VCaP (cell line): ENCODE data around the gene CLSTN2.

Experiments used
- H3K27ac ChIP-seq: fragments of 450-650 bp; 2 replicates; pipeline ENCODE4 v1.5.1; 2017
- TF ChIP-seq, protein P1 (sequence below): fragments of 450-650 bp; conservative IDR thresholded peaks from 2 replicates; pipeline ENCODE4 v1.5.1; 2017; ENCODE audit warnings: mild to moderate bottlenecking, moderate library complexity

CLSTN2 gene

DNA sequence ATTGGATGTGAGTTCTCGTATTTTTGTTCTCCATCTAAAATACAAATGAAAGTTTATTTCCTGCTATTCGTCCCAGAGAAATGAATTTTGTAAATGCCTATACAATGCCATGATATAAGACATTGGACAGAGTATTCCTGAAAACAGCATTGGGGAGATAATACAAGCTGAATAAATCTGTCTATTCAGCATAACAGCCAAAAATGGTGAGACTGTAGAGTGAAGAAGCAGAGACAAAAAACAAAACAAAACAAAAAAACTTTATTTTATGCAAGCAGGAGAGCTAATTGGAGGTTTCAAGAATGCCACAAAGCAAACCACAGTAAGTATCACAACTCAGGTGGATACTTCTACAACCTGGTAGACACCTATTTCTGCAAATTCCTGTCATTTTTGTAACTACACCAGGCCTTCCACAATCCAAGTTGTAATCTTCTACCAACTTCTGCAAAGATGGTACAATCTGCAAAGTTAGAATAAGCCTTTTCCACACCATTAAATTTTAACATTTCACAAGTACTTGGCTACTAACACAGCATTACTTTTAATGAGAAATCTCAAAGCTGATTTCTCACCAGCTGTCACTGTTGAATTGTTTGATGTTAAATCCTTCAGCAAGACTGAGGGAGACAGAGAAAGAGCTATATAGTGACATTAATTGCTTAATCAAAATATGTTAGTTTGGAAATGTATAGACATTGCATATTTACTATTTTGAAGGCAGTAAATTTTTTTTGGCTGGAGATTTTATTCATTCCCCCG lies 163.1 kb downstream of the CLSTN2 start:
- H3K27ac ChIP-seq: no peak overlapping the region
- TF ChIP-seq, protein P1, sequence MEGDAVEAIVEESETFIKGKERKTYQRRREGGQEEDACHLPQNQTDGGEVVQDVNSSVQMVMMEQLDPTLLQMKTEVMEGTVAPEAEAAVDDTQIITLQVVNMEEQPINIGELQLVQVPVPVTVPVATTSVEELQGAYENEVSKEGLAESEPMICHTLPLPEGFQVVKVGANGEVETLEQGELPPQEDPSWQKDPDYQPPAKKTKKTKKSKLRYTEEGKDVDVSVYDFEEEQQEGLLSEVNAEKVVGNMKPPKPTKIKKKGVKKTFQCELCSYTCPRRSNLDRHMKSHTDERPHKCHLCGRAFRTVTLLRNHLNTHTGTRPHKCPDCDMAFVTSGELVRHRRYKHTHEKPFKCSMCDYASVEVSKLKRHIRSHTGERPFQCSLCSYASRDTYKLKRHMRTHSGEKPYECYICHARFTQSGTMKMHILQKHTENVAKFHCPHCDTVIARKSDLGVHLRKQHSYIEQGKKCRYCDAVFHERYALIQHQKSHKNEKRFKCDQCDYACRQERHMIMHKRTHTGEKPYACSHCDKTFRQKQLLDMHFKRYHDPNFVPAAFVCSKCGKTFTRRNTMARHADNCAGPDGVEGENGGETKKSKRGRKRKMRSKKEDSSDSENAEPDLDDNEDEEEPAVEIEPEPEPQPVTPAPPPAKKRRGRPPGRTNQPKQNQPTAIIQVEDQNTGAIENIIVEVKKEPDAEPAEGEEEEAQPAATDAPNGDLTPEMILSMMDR: no peak

DNA sequence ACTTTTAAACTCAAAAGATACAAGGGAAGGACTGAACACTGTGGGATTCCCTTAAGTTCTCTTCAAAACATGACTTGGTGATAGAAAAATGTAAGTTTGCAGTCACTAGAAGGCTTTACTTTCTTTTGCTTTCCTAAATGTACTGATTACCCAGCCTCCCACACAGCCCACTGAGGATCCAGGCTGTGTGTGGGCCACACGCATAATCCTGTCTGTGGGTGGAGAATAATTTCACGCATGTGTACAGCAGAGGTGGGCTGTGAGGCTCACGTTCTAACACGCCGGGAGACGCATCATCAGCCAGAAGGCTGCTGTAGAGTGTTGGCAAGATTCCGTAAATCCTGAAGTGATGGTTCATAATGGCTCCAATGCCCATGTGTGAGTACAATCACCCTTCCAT lies 165.5 kb downstream of the CLSTN2 start:
- TF ChIP-seq, protein P1: no peak
- H3K27ac ChIP-seq: no peak overlapping the region

DNA sequence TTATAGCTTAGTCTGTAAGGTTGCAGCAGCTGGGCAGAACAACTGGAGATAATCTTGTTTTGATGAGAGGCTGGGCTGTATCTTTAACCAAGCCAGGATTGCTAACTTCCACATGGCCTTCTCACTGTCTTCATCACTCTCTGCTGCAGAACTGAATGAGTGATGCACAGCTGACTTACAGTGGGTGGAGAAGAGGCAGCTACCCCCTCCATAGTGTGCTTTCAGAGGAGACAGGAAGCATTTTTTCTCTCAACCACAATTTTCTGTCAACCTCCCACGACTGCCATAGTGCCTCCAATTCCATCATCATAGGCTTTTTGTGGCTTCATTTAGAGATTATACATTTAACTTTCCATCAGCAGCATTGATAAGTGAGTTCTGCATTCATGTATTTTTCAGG lies 168.2 kb downstream of the CLSTN2 start:
- H3K27ac ChIP-seq: no peak overlapping the region
- TF ChIP-seq, protein P1: no peak

DNA sequence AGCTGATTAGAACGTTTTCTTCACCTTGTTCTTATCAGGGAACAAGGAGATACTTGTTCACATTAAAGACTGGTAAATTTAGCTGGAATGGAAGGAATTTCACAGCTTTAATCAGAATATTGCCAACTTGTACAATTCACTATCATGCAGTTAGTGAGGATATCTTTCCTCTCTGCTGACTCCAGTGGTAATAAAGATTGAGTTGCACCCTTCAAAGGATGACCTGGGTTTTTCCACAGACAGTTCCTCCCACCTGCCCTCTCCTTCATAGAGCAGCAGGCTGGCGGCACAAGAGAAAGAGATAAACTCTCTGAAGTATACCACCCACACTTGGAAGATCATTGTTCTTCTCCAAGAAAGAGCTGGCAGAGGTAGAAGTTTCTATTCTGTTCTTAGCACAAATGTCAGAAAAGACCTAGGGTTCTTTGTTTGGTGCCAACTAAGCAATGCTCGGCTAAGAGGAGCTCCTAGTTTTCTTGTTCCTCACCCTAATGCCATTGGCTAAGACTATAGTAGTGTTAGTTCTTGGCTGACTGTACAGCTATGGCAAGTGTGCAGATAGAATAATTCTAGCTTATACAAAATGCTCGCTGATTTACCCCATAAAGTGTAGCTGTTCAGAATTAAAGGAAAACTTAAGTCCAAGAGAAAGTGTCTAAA lies 169.1 kb downstream of the CLSTN2 start:
- TF ChIP-seq, protein P1: no peak

DNA sequence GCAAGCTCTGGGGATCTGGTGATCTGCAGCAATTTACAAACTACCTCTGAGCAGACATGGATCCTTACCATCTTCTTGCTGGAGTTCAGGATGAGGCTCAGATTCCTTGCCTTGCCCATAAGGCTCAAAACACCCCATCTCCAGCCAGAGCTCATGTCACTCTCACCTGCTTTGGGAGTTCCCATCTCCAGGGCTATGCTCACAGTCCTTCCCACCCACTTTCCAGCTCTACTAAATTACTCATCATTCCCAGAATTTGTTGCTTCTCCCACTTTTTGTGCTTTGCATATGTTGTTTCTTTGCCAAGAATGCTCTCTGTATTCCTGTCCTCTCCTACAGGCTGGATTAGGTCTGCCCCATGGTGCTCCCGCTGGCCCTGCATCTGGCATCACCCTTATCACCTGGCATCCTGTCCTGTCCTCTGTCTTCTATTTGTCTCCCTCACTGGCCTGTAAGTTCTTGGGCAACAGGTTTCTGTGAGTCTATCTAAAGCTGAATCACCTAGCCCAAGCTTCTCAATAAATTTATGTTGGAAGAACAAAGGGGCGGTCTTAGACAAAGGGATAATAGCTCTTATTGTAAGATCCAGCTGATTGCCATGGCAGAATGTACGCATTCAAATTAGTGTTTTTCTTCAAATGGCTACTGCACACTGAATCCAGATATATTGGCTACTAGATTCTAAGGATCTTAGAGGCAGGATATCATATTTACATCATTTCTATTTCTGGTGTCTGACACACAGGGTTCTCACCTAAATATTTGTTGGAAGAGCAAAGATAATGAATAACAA lies 179.2 kb downstream of the CLSTN2 start:
- H3K27ac ChIP-seq: no peak overlapping the region
- TF ChIP-seq, protein P1: no peak

More for the DNA sequence above, 169.1 kb downstream of the CLSTN2 start:
- no peak overlapping the region for H3K27ac ChIP-seq

DNA sequence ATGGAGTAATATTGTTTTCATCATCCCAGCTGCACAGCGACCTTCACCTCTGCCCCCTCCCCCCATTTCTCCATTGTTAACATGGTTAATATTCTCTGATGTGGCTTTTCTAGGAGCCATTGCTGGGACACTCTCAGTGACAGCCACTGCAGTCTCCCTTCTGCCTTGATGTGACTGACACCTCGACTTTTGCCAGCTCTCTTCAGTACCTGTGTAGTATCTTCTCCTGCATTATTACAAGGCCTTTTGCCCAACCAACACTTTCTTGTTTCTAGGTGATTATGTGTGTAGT lies 179.8 kb downstream of the CLSTN2 start:
- TF ChIP-seq, protein P1: no peak
- H3K27ac ChIP-seq: no peak overlapping the region

DNA sequence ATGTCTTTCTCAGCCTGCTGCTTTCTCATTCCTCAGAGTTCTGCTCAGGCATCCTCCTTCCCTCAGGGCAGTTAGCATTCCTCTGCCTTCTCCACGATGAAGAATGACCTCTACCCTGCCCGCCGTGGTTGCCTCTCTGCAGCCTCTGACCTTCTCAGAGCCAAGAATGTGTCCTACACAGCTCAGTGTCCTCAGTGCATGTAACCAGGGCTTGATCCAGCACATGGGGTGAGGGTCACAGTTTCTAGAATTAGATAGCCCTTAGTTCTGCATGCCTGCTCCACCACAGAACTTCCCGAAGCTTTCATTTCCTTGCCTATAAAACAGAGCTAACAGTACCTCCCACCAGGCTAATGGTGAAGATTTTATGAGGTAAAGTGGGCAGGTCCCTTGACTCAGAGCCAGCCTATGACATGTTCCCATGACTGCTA lies 182.1 kb downstream of the CLSTN2 start:
- TF ChIP-seq, protein P1: no peak
- H3K27ac ChIP-seq: no peak overlapping the region
